ENCODE data around the gene ADAMTS17. TPM values are rescaled to one million over a fixed set of nuclear protein-coding genes. Genes with fewer than 3 reads are reported as not detected.

The ADAMTS17 gene
- total RNA-seq, 4 donors from 2014 or later, result 4.5 to 11.4 (median 6.6) TPM

- Histone ChIP-seq H3K27me3 (no peaks in the 10 kb centered on the region), H3K9me3 (no peaks in the 10 kb centered on the region), H3K27ac (no peak overlapping the region), H3K36me3 (no peaks in the 10 kb centered on the region), H3K4me1 (no peaks in the 10 kb centered on the region), H3K4me3 (no peak overlapping the region)
- intact Hi-C loops (cut with DNase I), result no loop called here
- TF ChIP-seq POLR2A (IDR thresholded peaks at IDR 0.05) (no peak), CTCF (IDR thresholded peaks at IDR 0.05) (no peak)
- no peak for DNase-seq
- 87 to 100% methylated on average over 5 to 6 of the region's 6 CpGs for WGBS, 2 donors
These were observed 236.7 kb downstream of the ADAMTS17 start for GRCh38 chr15:100105101-100105500.

- no peak overlapping the region for H3K27ac ChIP-seq
- no peak overlapping the region for H3K4me3 ChIP-seq
- intact Hi-C loops (cut with DNase I), result no loop called here
- WGBS, 2 donors, result 81 to 84% methylated on average over 3 of the region's 3 CpGs
- H3K9me3 ChIP-seq, result no peaks in the 10 kb centered on the region
- no peaks in the 10 kb centered on the region for H3K4me1 ChIP-seq
- TF ChIP-seq POLR2A (IDR thresholded peaks at IDR 0.05) (no peak), CTCF (IDR thresholded peaks at IDR 0.05) (no peak)
- DNase-seq, result no peak
- no peaks in the 10 kb centered on the region for H3K27me3 ChIP-seq
- H3K36me3 ChIP-seq, result no peaks in the 10 kb centered on the region
These were observed 237.5 kb downstream of the ADAMTS17 start for GRCh38 chr15:100104245-100104644.

- Histone ChIP-seq H3K27ac (no peak overlapping the region), H3K27me3 (no peaks in the 10 kb centered on the region), H3K4me1 (no peaks in the 10 kb centered on the region), H3K36me3 (no peaks in the 10 kb centered on the region), H3K4me3 (no peak overlapping the region), H3K9me3 (no peaks in the 10 kb centered on the region)
- TF ChIP-seq CTCF (IDR thresholded peaks at IDR 0.05) (no peak), POLR2A (IDR thresholded peaks at IDR 0.05) (no peak)
- intact Hi-C loops (cut with DNase I), result no loop called here
- no peak for DNase-seq
- WGBS, 2 donors, result 92% methylated on average over 5 to 6 of the region's 6 CpGs
These were observed 237.9 kb downstream of the ADAMTS17 start for GRCh38 chr15:100103828-100104227.

- DNase-seq, result no peak
- H3K4me1 ChIP-seq, result no peaks in the 10 kb centered on the region
- no peaks in the 10 kb centered on the region for H3K27me3 ChIP-seq
- H3K27ac ChIP-seq, result no peak overlapping the region
- H3K4me3 ChIP-seq, result no peak overlapping the region
- 91 to 93% methylated on average over 12 of the region's 12 CpGs for WGBS, 2 donors
- no peak for TF ChIP-seq CTCF (IDR thresholded peaks at IDR 0.05)
- H3K9me3 ChIP-seq, result no peaks in the 10 kb centered on the region
- H3K36me3 ChIP-seq, result no peaks in the 10 kb centered on the region
- intact Hi-C loops (cut with DNase I), result no loop called here
These were observed 240.2 kb downstream of the ADAMTS17 start for GRCh38 chr15:100101426-100102089.

- no peak for DNase-seq
These were observed 240.8 kb downstream of the ADAMTS17 start for GRCh38 chr15:100100926-100101325.

More at GRCh38 chr15:100100926-100101325, 240.8 kb downstream of the ADAMTS17 start:
- H3K36me3 ChIP-seq, result no peaks in the 10 kb centered on the region
- H3K9me3 ChIP-seq, result no peaks in the 10 kb centered on the region
- no peak overlapping the region for H3K4me3 ChIP-seq
- H3K27ac ChIP-seq, result no peak overlapping the region
- TF ChIP-seq CTCF (IDR thresholded peaks at IDR 0.05) (no peak), POLR2A (IDR thresholded peaks at IDR 0.05) (no peak)
- intact Hi-C loops (cut with DNase I), result no loop called here
- 84 to 87% methylated on average over 6 of the region's 6 CpGs for WGBS, 2 donors
- H3K4me1 ChIP-seq, result no peaks in the 10 kb centered on the region
- H3K27me3 ChIP-seq, result no peaks in the 10 kb centered on the region
